HepG2 (cell line): ENCODE data around the gene ENPP7. TPM values are rescaled to one million over a fixed set of nuclear protein-coding genes. Genes with fewer than 3 reads are reported as not detected.

Experiments
- HCFC1 ChIP-seq: fragments of 150-350 bp; IDR thresholded peaks from 2 replicates; pipeline ENCODE4 v1.6.1; 2014; ENCODE audit warnings: low read depth, low read length
- REPIN1 ChIP-seq: sonication (generic); formaldehyde crosslinking; IDR thresholded peaks from 2 replicates; pipeline ENCODE4 v1.8.0; 2022; ENCODE audit warnings: missing genetic modification reagents, low read depth, mild to moderate bottlenecking, borderline replicate concordance
- SRSF1 ChIP-seq: fragments of 200-400 bp; formaldehyde crosslinking; optimal IDR thresholded peaks from 2 replicates; pipeline ENCODE3; 2017; ENCODE audit warnings: mild to moderate bottlenecking, low read depth, low read length, moderate library complexity
- ZFY ChIP-seq: sonication (generic); formaldehyde crosslinking; IDR thresholded peaks from 2 replicates; pipeline ENCODE4 v1.4.0; 2020; ENCODE audit warnings: missing genetic modification reagents
- ZNF253 ChIP-seq: sonication (generic); formaldehyde crosslinking; IDR thresholded peaks from 2 replicates; pipeline ENCODE4 v1.8.0; 2022; ENCODE audit warnings: mild to moderate bottlenecking, missing genetic modification reagents, borderline replicate concordance
- ZNF446 ChIP-seq: sonication (generic); formaldehyde crosslinking; IDR thresholded peaks from 2 replicates; pipeline ENCODE4 v1.5.0; 2020; ENCODE audit warnings: mild to moderate bottlenecking, missing genetic modification reagents
- ZNF589 ChIP-seq: sonication (generic); formaldehyde crosslinking; conservative IDR thresholded peaks from 2 replicates; pipeline ENCODE4 v1.8.0; 2022; ENCODE audit warnings: mild to moderate bottlenecking, moderate library complexity, missing genetic modification reagents
- ZNF614 ChIP-seq: IDR thresholded peaks from 2 replicates; pipeline ENCODE4 v1.6.1; 2018; ENCODE audit warnings: missing biosample characterization, missing genetic modification reagents, inconsistent platforms, borderline replicate concordance
- ZZZ3 ChIP-seq: sonication (generic); formaldehyde crosslinking; IDR thresholded peaks from 2 replicates; pipeline ENCODE4 v1.4.0; 2020; ENCODE audit warnings: missing genetic modification reagents, mild to moderate bottlenecking, borderline replicate concordance
- polyA plus RNA-seq, 8 experiments: library from polyadenylated mRNA; depleted of rRNA in 3 of 8; stranded (reverse) in 7 of 8; unstranded in 1 of 8; fragments of >200 nt; fragmentation: Illumina TruSeq in 4 of 8; extraction: Trizol in 4 of 8; gene quantifications; 2 replicates each; pipeline versions ENCODE4 v1.2.1 to v1.2.3, GENCODE V29; 2011 to 2016; ENCODE audit warnings: low read depth in 4 of 8, missing spikeins in 1 of 8, mixed read lengths in 1 of 8; ENCODE audit not compliant: insufficient read depth in 1 of 8
- total RNA-seq, 5 experiments: library from RNA; depleted of rRNA; stranded (reverse); fragments of >200 nt; fragmentation: Illumina TruSeq; extraction: Trizol; gene quantifications; 2 replicates each; pipeline ENCODE4 v1.2.3, GENCODE V29; 2016; ENCODE audit warnings: low read depth in 1 of 5
- TF ChIP-seq, protein P1 (sequence below): sonication (generic); formaldehyde crosslinking; IDR thresholded peaks from 2 replicates; pipeline ENCODE4 v1.4.0; 2020; ENCODE audit warnings: missing genetic modification reagents
- TF ChIP-seq, protein P2 (sequence below): sonication (generic); formaldehyde crosslinking; IDR thresholded peaks from 2 replicates; pipeline ENCODE4 v1.5.0; 2020; ENCODE audit warnings: missing genetic modification reagents
- TF ChIP-seq, protein P3 (sequence below): IDR thresholded peaks from 2 replicates; pipeline ENCODE4 v1.6.1; 2018; ENCODE audit warnings: missing genetic modification reagents, mild to moderate bottlenecking, missing compliant biosample characterization
- TF ChIP-seq, protein P4 (sequence below): sonication (generic); formaldehyde crosslinking; IDR thresholded peaks from 2 replicates; pipeline ENCODE4 v1.5.0; 2020; ENCODE audit warnings: mild to moderate bottlenecking, missing genetic modification reagents
- TF ChIP-seq, protein P5 (sequence below): sonication (generic); formaldehyde crosslinking; IDR thresholded peaks from 2 replicates; pipeline ENCODE4 v1.9.0; 2022; ENCODE audit warnings: missing genetic modification reagents, mild to moderate bottlenecking, borderline replicate concordance
- TF ChIP-seq, protein P6 (sequence below): sonication (generic); formaldehyde crosslinking; conservative IDR thresholded peaks from 2 replicates; pipeline ENCODE4 v1.8.0; 2022; ENCODE audit warnings: mild to moderate bottlenecking, moderate library complexity, missing genetic modification reagents
- TF ChIP-seq, protein P7 (sequence below): sonication (generic); formaldehyde crosslinking; IDR thresholded peaks from 2 replicates; pipeline ENCODE4 v1.4.0; 2020; ENCODE audit warnings: mild to moderate bottlenecking, missing genetic modification reagents

ENPP7 gene
- total and polyA plus RNA-seq, 2 of the 13 experiments (the other 11 are each of a cell fraction or from before 2014, with no cell fraction given): 1.1 to 2.2 TPM

DNA sequence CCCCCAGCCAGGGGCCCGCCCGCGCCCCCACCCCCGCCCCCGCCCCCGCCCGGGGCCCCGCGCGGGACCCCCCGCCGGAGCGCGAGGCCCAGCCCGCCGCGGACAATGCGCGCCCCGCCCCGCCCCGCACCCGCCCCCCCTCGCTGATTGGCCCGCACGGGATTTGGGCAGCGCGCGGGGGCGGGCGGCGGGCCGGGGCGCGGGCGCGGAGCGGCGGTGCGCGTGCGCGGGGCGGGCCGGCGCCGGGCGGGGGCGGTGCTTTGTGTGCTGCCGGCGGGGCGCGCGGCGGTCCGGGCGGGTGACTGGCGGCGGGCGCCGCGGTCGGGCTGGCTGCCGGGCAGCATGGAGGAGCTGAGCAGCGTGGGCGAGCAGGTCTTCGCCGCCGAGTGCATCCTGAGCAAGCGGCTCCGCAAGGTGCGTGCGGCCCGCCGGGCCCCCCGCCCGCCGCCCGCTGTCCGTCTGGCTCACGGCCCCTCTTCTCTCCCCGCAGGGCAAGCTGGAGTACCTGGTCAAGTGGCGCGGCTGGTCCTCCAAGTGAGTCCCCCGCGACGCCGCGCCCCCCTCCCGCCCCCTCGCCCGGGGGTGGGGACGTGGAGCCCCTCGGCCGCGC is 47.3 kb downstream of the ENPP7 start, which contains the start of gene CBX2 (continued):
- TF ChIP-seq, protein P1, sequence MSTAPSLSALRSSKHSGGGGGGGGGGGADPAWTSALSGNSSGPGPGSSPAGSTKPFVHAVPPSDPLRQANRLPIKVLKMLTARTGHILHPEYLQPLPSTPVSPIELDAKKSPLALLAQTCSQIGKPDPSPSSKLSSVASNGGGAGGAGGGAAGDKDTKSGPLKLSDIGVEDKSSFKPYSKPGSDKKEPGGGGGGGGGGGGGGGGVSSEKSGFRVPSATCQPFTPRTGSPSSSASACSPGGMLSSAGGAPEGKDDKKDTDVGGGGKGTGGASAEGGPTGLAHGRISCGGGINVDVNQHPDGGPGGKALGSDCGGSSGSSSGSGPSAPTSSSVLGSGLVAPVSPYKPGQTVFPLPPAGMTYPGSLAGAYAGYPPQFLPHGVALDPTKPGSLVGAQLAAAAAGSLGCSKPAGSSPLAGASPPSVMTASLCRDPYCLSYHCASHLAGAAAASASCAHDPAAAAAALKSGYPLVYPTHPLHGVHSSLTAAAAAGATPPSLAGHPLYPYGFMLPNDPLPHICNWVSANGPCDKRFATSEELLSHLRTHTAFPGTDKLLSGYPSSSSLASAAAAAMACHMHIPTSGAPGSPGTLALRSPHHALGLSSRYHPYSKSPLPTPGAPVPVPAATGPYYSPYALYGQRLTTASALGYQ (CRISPR knock-in tag): no peak
- TF ChIP-seq ZFY (peak; percentile 14; the same call in 1 of the 2 replicates), ZNF446 (no peak), ZZZ3 (CRISPR knock-in tag) (no peak), ZNF589 (CRISPR knock-in tag) (no peak), ZNF253 (CRISPR knock-in tag) (no peak), SRSF1 (peak; percentile 18), REPIN1 (CRISPR knock-in tag) (no peak), ZNF614 (CRISPR knock-in tag) (no peak), HCFC1 (no peak)
- TF ChIP-seq, protein P2, sequence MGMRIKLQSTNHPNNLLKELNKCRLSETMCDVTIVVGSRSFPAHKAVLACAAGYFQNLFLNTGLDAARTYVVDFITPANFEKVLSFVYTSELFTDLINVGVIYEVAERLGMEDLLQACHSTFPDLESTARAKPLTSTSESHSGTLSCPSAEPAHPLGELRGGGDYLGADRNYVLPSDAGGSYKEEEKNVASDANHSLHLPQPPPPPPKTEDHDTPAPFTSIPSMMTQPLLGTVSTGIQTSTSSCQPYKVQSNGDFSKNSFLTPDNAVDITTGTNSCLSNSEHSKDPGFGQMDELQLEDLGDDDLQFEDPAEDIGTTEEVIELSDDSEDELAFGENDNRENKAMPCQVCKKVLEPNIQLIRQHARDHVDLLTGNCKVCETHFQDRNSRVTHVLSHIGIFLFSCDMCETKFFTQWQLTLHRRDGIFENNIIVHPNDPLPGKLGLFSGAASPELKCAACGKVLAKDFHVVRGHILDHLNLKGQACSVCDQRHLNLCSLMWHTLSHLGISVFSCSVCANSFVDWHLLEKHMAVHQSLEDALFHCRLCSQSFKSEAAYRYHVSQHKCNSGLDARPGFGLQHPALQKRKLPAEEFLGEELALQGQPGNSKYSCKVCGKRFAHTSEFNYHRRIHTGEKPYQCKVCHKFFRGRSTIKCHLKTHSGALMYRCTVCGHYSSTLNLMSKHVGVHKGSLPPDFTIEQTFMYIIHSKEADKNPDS (CRISPR knock-in tag): no peak
- TF ChIP-seq, protein P3, sequence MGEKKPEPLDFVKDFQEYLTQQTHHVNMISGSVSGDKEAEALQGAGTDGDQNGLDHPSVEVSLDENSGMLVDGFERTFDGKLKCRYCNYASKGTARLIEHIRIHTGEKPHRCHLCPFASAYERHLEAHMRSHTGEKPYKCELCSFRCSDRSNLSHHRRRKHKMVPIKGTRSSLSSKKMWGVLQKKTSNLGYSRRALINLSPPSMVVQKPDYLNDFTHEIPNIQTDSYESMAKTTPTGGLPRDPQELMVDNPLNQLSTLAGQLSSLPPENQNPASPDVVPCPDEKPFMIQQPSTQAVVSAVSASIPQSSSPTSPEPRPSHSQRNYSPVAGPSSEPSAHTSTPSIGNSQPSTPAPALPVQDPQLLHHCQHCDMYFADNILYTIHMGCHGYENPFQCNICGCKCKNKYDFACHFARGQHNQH (CRISPR knock-in tag): no peak
- TF ChIP-seq, protein P4, sequence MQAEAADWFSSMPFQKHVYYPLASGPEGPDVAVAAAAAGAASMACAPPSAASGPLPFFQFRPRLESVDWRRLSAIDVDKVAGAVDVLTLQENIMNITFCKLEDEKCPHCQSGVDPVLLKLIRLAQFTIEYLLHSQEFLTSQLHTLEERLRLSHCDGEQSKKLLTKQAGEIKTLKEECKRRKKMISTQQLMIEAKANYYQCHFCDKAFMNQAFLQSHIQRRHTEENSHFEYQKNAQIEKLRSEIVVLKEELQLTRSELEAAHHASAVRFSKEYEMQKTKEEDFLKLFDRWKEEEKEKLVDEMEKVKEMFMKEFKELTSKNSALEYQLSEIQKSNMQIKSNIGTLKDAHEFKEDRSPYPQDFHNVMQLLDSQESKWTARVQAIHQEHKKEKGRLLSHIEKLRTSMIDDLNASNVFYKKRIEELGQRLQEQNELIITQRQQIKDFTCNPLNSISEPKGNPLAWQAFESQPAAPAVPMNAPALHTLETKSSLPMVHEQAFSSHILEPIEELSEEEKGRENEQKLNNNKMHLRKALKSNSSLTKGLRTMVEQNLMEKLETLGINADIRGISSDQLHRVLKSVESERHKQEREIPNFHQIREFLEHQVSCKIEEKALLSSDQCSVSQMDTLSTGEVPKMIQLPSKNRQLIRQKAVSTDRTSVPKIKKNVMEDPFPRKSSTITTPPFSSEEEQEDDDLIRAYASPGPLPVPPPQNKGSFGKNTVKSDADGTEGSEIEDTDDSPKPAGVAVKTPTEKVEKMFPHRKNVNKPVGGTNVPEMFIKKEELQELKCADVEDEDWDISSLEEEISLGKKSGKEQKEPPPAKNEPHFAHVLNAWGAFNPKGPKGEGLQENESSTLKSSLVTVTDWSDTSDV (CRISPR knock-in tag): no peak
- TF ChIP-seq, protein P5, sequence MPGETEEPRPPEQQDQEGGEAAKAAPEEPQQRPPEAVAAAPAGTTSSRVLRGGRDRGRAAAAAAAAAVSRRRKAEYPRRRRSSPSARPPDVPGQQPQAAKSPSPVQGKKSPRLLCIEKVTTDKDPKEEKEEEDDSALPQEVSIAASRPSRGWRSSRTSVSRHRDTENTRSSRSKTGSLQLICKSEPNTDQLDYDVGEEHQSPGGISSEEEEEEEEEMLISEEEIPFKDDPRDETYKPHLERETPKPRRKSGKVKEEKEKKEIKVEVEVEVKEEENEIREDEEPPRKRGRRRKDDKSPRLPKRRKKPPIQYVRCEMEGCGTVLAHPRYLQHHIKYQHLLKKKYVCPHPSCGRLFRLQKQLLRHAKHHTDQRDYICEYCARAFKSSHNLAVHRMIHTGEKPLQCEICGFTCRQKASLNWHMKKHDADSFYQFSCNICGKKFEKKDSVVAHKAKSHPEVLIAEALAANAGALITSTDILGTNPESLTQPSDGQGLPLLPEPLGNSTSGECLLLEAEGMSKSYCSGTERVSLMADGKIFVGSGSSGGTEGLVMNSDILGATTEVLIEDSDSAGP: no peak
- TF ChIP-seq, protein P6, sequence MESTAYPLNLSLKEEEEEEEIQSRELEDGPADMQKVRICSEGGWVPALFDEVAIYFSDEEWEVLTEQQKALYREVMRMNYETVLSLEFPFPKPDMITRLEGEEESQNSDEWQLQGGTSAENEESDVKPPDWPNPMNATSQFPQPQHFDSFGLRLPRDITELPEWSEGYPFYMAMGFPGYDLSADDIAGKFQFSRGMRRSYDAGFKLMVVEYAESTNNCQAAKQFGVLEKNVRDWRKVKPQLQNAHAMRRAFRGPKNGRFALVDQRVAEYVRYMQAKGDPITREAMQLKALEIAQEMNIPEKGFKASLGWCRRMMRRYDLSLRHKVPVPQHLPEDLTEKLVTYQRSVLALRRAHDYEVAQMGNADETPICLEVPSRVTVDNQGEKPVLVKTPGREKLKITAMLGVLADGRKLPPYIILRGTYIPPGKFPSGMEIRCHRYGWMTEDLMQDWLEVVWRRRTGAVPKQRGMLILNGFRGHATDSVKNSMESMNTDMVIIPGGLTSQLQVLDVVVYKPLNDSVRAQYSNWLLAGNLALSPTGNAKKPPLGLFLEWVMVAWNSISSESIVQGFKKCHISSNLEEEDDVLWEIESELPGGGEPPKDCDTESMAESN: no peak
- TF ChIP-seq, protein P7, sequence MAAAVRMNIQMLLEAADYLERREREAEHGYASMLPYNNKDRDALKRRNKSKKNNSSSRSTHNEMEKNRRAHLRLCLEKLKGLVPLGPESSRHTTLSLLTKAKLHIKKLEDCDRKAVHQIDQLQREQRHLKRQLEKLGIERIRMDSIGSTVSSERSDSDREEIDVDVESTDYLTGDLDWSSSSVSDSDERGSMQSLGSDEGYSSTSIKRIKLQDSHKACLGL (CRISPR knock-in tag): peak; percentile 29; the same call in 1 of the 2 replicates
